ENCODE results near the gene MLIP. TPM values are rescaled to one million over a fixed set of nuclear protein-coding genes. Genes with fewer than 3 reads are reported as not detected.

The MLIP gene
- polyA plus RNA-seq, 2 of the 4 experiments (the other 2 are of a cell fraction), result 0.08 TPM; not detected in 1

GRCh38 chr6:54255886-54256285 lies 144.6 kb downstream of the MLIP start:
- Histone ChIP-seq H3K9me3 (no peaks in the 10 kb centered on the region), H3K4me2 (no peak overlapping the region), H3K4me1 (no peaks in the 10 kb centered on the region), H3K4me3 (no peak overlapping the region), H3K27ac (no peak overlapping the region)
- no peak for TF ChIP-seq HOXA7 (CRISPR knock-in tag; IDR thresholded peaks at IDR 0.05)
- no peak for TF ChIP-seq GATA3 (IDR thresholded peaks at IDR 0.05; ENCODE audit: borderline replicate concordance)
- ATAC-seq (no peak), FAIRE-seq (no peak), DNase-seq (ENCODE audit: low read depth in 1 of 2, low spot score in 1 of 2) (no peak)
- POLR2A ChIA-PET, result no interaction called here
- CTCF ChIA-PET, result no interaction called here

- Histone ChIP-seq H3K9me3 (no peaks in the 10 kb centered on the region), H3K4me2 (no peak overlapping the region), H3K27ac (no peak overlapping the region), H3K4me1 (no peaks in the 10 kb centered on the region), H3K4me3 (no peak overlapping the region)
- ChIA-PET CTCF (no interaction called here), POLR2A (no interaction called here)
- TF ChIP-seq FOSB (CRISPR knock-in tag; IDR thresholded peaks at IDR 0.05) (no peak), MAFK (IDR thresholded peaks at IDR 0.05; ENCODE audit: partially characterized antibody) (peak; percentile 37)
- ATAC-seq (no peak), DNase-seq (ENCODE audit: low read depth in 1 of 2, low spot score in 1 of 2) (no peak), FAIRE-seq (no peak)
These were observed 148.8 kb downstream of the MLIP start for GRCh38 chr6:54260025-54260424.

GRCh38 chr6:54262499-54262898 lies 151.3 kb downstream of the MLIP start:
- H3K27ac ChIP-seq, result no peak overlapping the region
- no peaks in the 10 kb centered on the region for H3K4me1 ChIP-seq
- 30% methylated on average over 1 of the region's 1 CpG for WGBS (ENCODE audit: missing lambda C conversion rate)
- no peak for TF ChIP-seq SREBF2 (IDR thresholded peaks at IDR 0.05)
- no peak for TF ChIP-seq ZNF302 (CRISPR knock-in tag; IDR thresholded peaks at IDR 0.05)
- no peak for TF ChIP-seq CHD4 (IDR thresholded peaks at IDR 0.05; ENCODE audit: borderline replicate concordance)
- TF ChIP-seq POLR2AphosphoS2 (conservative IDR thresholded peaks at IDR 0.05; ENCODE audit: low read length), result no peak
- TF ChIP-seq JUNB (IDR thresholded peaks at IDR 0.05), result no peak
- no peak for TF ChIP-seq EHMT2 (IDR thresholded peaks at IDR 0.05; ENCODE audit: low read depth)
- TF ChIP-seq PBX3 (IDR thresholded peaks at IDR 0.05), result no peak
- no peak for TF ChIP-seq HES2 (IDR thresholded peaks at IDR 0.05)
- TF ChIP-seq JUN (IDR thresholded peaks at IDR 0.05), result no peak
- no peak for TF ChIP-seq RCOR1 (IDR thresholded peaks at IDR 0.05; ENCODE audit: low read depth, low read length)
- TF ChIP-seq CTCF (IDR thresholded peaks at IDR 0.05), result no peak
- no peak for TF ChIP-seq CBX2 (IDR thresholded peaks at IDR 0.05; ENCODE audit: borderline replicate concordance, low read depth)
- no peak for TF ChIP-seq USF2 (IDR thresholded peaks at IDR 0.05)
- no peak for TF ChIP-seq REST (IDR thresholded peaks at IDR 0.05)
- TF ChIP-seq NPAS2 (CRISPR knock-in tag; IDR thresholded peaks at IDR 0.05; ENCODE audit: borderline replicate concordance), result no peak
- no peak for TF ChIP-seq MAZ (IDR thresholded peaks at IDR 0.05; ENCODE audit: borderline replicate concordance, low read depth, low read length)
- TF ChIP-seq HOXB13 (CRISPR knock-in tag; IDR thresholded peaks at IDR 0.05; ENCODE audit: low read depth), result no peak
- TF ChIP-seq GATA3 (IDR thresholded peaks at IDR 0.05; ENCODE audit: borderline replicate concordance), result no peak
- ATAC-seq (no peak), FAIRE-seq (no peak), DNase-seq (ENCODE audit: low read depth in 1 of 2, low spot score in 1 of 2) (no peak)
- H3K9me3 ChIP-seq, result no peaks in the 10 kb centered on the region
- ChIA-PET CTCF (no interaction called here), POLR2A (no interaction called here)
- H3K4me2 ChIP-seq, result no peak overlapping the region
- no peak overlapping the region for H3K4me3 ChIP-seq
